Ecto neural progenitor cell (in vitro differentiated cells): ENCODE results near the gene USP6NL.

Source experiments
- DNase-seq: peaks from one replicate; pipeline ENCODE4 v3.0.0-alpha.2; 2018; ENCODE audit warnings: low spot score

The USP6NL gene

DNA sequence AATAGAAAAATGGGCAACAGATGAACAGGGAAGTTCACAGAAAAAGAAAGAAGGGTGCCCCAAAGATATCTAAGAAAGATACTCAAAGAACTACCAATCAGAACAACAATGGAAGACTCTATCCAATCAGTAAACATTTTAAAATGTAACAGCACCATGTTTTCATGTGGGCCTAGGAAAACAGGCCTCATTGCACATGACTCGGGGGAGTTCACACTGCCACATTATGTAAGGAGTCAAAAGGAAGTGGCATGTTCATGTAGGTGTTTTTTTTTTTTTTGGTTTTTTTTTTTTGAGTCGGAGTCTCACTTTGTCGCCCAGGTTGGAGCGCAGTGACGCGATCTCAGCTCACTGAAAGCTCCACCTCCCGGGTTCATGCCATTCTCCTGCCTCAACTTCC lies 132.2 kb downstream of the USP6NL start:
- no peak for DNase-seq

DNA sequence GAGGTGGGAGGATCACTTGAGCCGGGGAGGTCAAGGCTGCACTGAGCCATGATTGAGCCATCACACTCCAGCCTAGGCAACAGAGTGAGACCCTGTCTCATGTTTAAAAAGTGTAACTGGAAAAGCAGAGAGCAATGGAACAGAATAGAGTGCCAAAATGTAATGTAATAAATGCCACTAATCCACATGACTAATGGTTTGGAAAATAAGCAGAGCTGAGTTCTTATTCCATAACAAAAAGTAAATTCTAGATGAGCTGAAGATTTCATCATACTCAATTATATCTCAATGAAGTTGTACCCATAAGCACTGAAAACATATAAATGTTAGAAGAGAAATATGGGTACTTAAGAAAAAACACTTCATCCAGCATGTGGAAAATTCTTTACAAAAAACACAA lies 132.6 kb downstream of the USP6NL start:
- DNase-seq = no peak

DNA sequence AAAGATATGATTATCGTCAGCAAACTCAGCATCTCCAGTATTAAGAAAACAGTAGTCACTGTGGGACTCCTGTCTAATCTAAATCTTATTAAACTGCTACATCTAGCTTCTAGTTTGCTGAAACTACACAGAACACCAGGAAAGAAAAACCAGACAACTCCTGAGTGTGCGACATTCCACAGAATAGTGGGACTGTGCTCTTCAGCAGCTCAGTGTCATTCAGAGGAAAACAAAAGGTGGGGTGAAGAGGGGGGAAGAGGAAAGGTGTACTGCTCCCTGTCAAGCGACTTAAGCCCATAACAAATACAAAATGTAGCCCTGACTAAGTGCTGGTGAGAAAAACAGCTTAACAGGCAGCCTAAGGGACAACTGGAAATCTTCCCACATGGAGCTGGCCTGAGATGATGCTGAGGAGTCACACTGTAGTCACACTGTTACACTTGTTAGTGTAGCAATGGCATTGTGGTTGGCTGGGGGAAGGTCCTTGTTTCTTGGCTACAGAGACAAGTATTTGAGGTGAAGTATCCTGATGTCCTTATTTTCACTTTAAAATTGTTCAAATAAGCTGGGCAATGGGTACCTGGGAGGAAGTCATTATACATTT lies 135.5 kb downstream of the USP6NL start:
- no peak for DNase-seq

GRCh38 chr10:11473128-11473760 lies 138.2 kb downstream of the USP6NL start:
- DNase-seq = no peak

DNA sequence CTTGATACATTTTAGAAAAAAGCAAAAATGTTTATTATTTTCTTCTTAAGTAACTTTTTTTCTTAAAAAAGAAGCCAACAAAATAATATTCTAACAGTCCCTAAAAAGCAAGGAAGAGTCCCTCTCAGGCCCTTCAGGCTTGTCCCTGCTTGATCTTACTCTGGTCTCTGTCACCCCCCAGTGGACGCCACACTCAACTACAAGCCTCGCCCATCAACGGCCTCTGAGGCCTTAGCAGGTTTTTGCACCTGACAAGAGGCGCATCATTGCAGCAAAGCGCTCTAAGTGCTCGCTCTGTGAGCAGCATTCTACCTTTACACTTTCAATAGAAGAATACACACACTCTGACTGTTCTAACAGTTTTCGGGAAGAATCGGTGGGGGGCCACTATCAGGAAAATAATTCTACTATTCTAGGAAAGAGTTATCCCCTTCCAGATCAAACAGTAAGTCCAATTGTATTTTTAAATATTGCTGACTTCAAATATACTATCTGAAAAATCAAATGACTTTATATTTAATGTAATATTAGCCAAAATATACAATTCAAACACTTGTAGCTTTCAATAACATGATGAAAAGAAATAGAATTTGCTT lies 139.2 kb downstream of the USP6NL start:
- DNase-seq = peak; percentile 82

- DNase-seq = no peak
Observed at GRCh38 chr10:11469575-11470391, 141.7 kb downstream of the USP6NL start.

DNA sequence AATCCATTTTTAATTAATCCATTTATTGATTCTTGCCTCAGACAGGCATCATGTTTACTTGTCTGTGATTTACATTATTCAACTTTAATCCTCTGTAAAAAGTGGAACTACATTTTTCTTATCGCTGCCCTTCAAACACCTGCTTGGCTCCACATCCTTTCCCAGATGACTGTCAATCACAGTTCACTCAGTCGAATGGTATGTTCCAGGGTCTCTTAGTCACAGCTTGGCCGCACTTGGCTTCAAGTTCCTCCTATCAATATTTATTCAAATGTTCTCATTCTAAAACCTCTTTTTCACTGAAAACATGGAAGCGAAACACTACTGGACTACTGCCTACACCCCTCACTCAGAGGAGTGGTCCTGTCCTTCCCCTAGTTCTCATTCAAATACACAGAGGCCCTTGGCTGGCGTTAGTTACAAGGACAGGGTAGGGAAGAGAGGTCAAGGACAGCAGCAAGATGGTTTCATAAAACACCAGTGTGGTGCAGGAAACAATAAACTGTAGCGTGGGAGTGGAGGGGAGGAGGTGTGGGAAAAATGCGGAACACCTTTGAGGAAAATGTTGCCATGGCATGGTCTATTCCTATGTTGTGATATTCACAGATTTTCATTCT lies 143.2 kb downstream of the USP6NL start:
- DNase-seq = no peak

- DNase-seq = no peak
Observed at GRCh38 chr10:11465406-11465805, 146.0 kb downstream of the USP6NL start.

- DNase-seq = no peak
Observed at GRCh38 chr10:11463111-11463510, 148.3 kb downstream of the USP6NL start.

GRCh38 chr10:11462071-11462470 lies 149.4 kb downstream of the USP6NL start:
- DNase-seq = no peak

- DNase-seq = no peak
Observed at GRCh38 chr10:11457336-11457735, 154.1 kb downstream of the USP6NL start.

GRCh38 chr10:11454958-11455566 lies 156.4 kb downstream of the USP6NL start:
- DNase-seq = peak; percentile 34

GRCh38 chr10:11454160-11454559 lies 157.3 kb downstream of the USP6NL start:
- peak; percentile 22 for DNase-seq

DNA sequence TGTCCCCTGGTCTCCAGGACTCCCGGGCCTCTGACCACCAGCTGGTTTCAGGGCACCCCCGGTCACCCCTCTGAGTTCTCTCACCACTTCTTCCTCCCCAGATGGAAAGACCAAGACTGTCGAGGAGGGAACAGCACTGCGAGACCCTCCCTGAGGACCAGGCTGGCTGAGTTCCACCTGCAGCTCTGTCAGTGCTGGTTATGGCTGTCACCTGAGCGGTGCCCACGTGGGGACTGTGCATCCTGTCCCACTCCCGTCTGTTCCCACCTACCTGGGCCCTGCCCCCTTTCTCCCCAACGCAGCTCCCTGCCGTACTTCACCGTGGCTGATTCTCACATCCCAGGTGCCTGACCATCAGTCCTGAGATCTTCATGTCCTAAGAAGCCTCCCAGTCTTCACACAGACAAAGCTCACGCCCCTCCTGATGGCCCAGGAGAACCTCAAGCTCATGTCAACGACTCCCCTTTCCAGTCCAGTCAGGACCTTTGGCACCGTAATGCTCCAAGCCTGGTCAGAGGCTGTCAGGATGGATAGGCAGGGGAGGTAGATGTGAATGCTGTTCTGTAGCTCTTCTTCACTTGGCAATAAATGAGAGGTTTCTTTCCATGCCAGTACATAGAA lies 159.7 kb downstream of the USP6NL start:
- peak; percentile 41 for DNase-seq

- peak; percentile 25 for DNase-seq
Observed at GRCh38 chr10:11450427-11450826, 161.0 kb downstream of the USP6NL start.

DNA sequence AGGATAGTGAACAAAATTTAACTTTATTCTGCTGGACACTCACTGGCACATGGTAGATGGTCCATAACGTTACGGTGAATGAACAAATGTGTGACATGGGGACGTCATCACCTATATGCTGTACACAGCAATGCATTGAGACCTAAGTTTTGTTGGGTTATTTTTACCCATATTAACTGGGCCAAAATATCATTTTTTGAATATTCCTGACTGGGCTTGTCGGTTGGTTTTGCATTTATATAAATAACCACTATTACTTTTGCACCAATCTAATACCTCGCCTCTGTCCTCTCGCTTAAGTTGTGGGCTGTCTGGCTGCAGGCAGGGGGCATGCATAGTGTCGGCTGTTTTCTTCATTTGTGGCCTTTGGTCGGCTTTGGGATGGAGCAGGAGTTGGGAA lies 161.7 kb downstream of the USP6NL start:
- DNase-seq = no peak

DNA sequence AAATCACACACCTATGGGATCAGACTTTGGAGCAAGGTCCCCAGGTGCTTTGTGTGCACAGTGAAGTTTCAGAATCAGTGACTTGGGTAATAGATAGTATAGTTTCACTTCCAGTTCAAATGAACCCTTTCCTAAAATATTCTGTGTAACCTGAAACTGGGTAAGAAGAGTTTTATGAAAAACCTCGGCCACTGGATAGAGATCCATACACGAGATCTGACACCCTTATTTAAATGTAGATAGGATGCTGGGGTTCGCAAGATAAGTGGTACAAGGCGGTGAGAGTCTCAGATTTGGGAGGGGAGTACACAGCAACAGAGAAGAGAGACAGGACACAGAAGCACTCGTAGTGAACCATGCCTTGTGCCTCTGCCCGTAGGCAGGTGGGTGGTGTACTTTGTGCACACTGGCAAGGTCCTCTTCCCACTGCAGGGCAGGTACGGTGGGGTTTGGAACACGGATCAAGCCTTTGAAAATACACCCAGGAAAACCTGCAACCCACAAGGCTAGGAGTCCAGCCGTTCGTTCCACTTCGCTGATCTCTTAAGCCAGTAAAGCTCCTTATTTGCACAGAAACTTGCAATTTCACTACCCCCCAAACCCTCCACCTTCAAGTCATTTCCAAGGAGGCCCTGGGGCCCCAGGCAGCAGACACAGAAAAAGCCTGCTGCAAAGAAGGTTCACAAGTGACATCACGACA lies 162.8 kb downstream of the USP6NL start:
- no peak for DNase-seq

GRCh38 chr10:11448190-11448544 lies 163.3 kb downstream of the USP6NL start:
- no peak for DNase-seq

DNA sequence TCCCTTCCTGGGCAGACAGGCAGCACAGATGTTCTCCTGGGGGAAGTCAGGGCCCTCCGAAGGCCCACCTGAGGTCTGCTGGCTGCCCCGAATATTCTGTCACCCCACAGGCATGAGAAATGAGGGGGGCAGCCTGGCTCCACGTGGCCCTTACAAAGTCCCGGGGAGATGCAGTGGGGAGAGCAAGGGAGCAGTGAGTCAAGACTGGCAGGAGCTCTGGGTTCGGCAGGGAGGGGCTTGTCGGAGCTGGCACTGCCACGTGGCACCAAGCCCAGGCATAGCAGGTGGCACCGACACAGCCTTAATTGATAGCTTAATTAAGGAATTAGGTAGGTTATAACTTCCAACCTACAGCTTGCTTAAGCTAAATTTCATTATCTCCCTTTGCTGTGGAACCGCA lies 163.9 kb downstream of the USP6NL start:
- no peak for DNase-seq

DNA sequence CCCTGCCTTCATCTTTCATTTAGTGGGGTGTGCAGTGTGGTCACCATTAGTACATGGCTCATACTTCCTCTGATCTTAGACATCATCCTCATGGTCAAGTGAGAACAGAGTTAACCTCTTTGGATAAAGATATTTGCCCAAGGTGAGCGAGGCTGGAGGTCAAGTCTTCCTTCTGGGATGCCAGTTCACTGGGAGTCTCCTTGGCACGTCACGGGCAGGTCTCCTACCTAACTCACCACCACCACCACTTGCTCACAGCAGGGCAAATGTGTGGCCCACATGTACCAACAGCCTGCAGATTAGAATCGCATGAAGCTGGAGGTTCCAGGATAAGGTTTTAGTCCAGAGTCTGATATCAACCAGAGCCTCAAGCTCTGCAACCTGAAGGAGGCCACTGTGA lies 164.6 kb downstream of the USP6NL start:
- no peak for DNase-seq

- DNase-seq = no peak
Observed at GRCh38 chr10:11446133-11446532, 165.3 kb downstream of the USP6NL start.
